GM19395 (cell line): ENCODE results near the gene LRRC49.

Experiments
- ATAC-seq: cut with Tn5 transposase; IDR thresholded peaks from one replicate; pipeline ENCODE4 v1.9.1; 2021; ENCODE audit warnings: mild to moderate bottlenecking, moderate library complexity; ENCODE audit not compliant: unreplicated experiment

The LRRC49 gene

DNA sequence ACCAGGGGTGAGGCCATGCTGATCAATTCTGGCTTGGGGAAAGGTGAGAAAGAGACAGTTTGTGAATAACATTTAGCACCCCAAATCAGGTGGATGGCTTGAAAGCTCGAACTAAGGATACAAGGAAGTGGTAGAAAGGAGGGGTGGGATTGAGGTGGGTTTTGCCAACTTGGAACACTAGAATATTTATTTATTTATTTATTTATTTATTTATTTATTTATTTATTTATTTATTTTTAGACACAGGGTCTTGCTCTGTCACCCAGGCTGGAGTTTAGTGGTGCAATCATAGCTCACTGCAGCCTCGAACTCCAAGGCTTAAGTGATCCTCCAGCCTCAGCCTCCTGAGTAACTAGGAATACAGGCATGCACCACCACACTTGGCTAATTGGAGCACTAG is 191.6 kb downstream of the LRRC49 start:
- ATAC-seq, result no peak

- ATAC-seq, result no peak
Observed at GRCh38 chr15:71085809-71086208, 193.2 kb downstream of the LRRC49 start.

DNA sequence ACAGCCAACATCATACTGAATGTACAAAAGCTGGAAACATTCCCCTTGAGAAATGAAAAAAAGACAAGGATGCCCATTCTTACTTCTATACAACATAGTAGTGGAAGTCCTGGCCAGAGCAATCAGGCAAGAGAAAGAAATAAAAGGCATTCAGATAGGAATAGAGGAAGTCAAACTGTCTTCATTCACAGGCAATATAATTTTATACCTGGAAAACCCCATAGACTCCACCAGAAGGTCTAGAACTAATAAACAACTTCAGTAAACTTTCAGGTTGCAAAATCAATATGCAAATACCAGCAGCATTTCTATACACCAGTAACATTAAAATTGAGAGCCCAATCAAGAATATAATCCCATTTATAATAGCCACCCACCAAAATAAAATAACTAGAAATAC is 195.5 kb downstream of the LRRC49 start:
- no peak for ATAC-seq

DNA sequence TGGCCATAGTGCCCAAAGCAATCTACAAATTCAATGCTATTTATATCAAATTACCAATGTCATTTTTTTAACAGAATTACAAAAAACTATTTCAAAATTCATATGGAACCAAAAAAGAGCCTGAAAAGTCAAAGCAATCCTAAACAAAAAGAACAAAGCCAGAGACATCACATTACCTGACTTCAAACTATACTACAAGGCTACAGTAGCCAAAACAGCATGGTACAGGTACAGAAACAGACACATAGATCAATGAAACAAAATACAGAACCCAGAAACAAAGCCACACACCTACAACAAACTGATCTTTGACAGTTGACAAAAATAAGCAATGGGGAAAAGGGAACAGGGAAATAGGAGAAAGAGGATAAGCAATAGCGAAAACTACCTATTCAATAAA is 196.1 kb downstream of the LRRC49 start:
- no peak for ATAC-seq

DNA sequence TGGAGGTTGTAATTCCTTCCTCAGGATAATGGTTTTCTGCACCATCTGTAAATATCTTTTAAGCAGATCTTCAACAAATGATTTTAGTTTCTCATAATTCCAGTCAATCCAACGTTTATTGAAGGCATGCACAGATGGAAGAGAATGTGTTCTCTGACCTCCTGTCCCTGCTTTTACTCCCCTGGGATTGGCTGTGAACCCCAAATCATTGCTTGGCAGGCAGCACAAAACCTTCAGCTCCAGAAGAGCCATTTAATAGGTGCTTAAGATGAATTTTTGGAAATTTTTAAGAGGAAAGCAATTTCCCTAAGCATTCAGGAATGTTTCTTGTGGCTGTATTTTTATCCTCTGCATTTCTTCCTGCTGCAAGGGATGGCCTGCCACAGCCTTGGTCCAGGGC is 197.2 kb downstream of the LRRC49 start:
- ATAC-seq, result no peak

DNA sequence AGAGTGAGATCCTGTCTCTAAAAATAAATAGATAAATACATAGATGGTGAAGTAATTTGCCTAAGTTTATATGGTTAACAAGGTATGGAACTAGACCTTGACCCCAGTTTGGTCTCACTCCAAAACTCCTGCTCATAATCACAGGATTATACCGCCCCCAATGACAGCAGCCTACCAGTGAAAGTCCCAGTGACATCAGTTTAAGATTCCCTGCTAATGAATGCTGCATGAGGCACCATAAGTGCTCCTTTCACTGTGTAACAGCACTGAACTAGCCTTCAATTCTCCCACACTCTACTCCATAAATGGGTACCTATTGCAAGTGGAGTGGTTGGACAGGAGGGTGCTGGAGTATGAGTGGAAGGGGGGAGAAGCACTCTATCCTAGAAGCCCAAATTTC is 199.0 kb downstream of the LRRC49 start:
- no peak for ATAC-seq

DNA sequence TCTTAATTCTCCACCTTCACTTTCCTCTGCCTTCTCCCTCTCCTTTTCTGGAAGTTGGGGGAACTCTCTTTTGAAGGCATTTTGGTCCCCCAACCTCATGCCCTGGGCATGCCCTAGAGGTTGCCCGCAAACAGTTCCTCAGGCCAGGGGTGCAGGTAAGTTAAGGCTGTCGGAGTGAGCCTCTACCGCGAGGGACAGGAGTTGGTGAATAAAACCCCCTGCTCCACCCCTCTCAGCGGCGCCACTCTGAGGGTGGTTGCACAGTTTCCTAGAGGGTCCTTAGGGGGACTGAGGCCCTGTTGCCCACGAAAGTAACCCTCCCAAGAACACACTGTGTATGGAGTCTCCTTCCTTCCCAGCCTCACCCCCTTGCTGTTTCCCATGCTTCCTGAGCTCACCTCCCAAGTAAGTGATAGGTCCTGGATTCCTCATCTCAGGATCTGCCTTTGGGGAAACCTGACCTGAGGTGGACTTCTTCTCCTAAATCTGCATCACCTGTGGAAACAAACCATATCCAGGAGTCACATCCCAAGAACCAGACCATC is 199.5 kb downstream of the LRRC49 start:
- ATAC-seq, result no peak

DNA sequence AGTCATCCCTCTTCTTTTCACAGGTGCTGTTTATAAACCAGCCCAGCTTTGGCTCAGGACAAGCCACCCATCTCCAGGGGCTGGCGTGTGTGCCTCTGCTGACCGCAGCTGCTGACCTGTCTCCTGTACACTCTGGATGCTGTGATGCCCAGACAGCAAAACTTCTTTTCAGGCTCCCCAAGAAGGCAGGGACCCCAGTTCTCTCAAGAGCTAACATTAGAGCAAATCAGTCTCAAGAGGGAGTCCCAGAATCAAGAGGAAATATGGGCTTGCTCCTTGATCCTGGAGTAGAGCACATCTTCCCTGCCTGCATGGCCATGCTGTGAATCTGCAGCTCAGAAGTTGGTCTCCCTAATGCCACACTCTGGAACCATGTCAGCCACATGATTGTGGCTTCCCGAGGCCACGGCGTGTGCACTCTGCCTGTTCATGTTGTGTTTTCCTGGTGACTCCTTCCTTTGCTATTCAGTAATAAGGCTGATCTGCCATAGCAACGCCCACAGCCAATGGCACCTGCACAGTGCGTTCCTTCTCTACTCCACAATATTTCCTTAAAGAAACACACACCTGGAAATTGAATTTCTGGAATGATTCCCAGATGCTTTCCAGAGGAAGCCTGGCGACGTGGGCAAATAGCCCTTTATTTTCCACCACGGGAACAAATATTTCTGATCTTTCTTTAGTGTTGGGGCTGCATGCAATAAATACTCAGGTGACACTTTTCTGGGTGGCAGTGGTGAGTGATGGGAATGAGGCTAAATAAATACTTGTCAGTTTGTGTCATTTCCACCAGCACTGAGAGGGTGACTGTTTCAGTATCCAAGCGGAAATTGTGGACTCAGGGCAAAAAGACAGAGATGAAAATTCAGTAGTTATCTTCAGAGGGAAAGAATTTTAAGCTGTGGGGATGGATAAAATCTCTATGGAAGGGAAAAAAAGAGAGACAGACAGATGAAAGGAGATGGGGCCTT is 200.7 kb downstream of the LRRC49 start:
- ATAC-seq, result no peak

- no peak for ATAC-seq
Observed at GRCh38 chr15:71094137-71094536, 201.5 kb downstream of the LRRC49 start.

DNA sequence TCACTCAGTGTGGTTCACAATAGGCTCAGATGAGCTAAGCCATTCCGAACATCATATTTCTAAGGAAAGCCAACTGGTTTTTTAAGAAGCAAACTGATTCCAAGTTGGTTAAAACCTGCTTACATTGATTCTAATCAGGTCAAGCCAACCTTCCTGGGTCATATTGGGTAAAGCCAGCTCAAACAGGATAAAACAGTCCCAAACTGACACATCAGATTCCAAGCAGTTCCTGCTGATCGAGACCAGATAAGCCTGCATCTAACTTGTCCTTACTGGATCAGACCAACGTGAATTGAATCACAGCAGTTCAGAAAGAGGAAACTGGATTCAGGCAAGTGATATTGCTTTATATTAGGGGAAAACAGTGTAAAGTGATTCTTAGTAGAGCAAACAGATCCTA is 204.1 kb downstream of the LRRC49 start:
- ATAC-seq, result no peak

GRCh38 chr15:71097890-71098289 is 205.3 kb downstream of the LRRC49 start:
- no peak for ATAC-seq

DNA sequence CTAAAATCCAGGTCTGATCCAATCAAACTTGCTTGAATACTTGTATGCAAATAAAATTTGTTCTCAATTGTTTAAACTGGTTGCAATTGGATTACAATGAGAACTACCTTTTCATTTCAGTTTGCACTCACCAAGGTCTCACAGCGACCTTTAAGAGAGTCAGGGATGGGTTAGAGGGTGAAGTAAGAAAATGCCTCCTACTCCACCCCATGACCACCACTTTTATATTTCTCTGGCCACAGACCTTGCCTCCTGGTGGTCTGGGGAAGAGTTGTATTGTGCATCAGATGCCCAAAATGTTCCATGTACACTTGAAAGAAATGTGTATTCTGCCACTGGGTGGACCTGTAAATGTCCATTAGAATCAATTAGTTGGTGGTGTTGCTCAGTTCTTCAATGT is 206.3 kb downstream of the LRRC49 start:
- ATAC-seq, result no peak
